Neural cell (in vitro differentiated cells): Measurements from ENCODE around the gene SDHB.

ENCODE experiments used
- CTCF ChIP-seq: fragments of 450-650 bp; IDR thresholded peaks from 2 replicates; pipeline ENCODE4 v1.5.1; 2014; ENCODE audit warnings: antibody characterized with exemption, mild to moderate bottlenecking, moderate library complexity; ENCODE audit not compliant: poor library complexity, severe bottlenecking
- EP300 ChIP-seq: fragments of 450-650 bp; conservative IDR thresholded peaks from 2 replicates; pipeline ENCODE4 v1.6.1; 2014; ENCODE audit warnings: antibody characterized with exemption, mild to moderate bottlenecking, moderate library complexity; ENCODE audit not compliant: poor library complexity, severe bottlenecking
- EZH2 ChIP-seq: fragments of 200-600, 300-800 bp; shearing (Covaris generic), sonication (generic); IDR thresholded peaks from 2 replicates; pipeline ENCODE4 v1.6.1; 2014; ENCODE audit warnings: antibody characterized with exemption, low read length, borderline replicate concordance, mild to moderate bottlenecking; ENCODE audit not compliant: insufficient read depth, poor library complexity, severe bottlenecking
- MXI1 ChIP-seq: fragments of 450-650 bp; conservative IDR thresholded peaks from 2 replicates; pipeline ENCODE4 v1.6.1; 2014; ENCODE audit warnings: antibody characterized with exemption, mild to moderate bottlenecking; ENCODE audit not compliant: poor library complexity, severe bottlenecking
- POLR2AphosphoS5 ChIP-seq: IDR thresholded peaks from 2 replicates; pipeline ENCODE4 v1.6.1; 2012
- TAF1 ChIP-seq: IDR thresholded peaks from 2 replicates; pipeline ENCODE4 v1.6.1; 2012; ENCODE audit warnings: low read depth

- TF ChIP-seq CTCF (no peak), EZH2 (no peak), EP300 (no peak), MXI1 (no peak), POLR2AphosphoS5 (no peak), TAF1 (no peak)
Observed at GRCh38 chr1:16996845-16997244, 57.0 kb downstream of the SDHB start.
